Measurements from ENCODE around the gene SLC6A6.

DNA sequence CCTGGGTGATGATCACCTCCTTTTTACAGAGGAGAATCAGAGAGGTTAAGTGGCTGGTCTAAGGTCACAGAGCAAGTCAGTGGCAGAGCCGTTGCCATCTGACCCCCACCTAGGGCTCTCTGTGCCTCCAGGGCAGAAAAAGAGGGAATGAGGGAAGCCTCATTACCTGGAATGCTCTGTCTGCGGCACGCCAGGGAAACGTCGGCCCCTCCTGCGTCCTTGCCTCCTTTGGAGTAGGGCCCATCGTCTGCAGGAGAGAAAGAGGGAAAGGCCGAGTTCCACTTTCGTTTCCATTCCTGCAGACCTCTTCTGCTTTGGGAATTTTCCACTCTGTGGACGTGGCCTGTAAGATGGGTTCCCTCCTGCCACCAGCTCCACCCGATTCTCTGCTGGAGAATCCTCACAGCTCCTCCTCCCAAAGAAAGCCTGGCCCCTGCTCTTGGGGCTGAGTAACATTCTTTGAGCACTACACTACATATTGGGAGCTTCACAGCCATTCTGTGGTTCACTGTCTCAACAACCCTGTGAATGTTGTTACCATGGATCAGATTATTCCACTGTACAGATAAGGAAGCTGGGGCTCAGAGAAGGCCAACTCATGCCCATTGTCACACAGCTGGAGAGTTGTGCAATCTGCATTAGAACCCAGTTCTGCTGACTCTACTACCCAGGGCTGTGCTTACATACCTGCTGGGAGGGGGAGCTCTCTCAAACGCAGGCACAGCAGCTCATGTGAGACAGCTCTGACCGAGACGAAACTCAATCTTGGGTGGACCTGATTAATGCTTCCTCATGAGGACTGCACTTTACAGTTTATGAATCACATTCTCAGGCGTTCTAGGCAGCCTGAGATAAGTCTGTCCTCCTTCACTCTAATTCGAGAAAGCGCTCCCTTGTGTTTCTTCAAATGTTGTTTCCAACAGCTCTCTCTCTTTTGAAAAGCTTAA lies 123.6 kb downstream of the SLC6A6 start:
- TF ChIP-seq EZH2 (IDR thresholded peaks at IDR 0.05; ENCODE audit: insufficient read depth, poor library complexity, severe bottlenecking) (no peak), EZH2phosphoT487 (IDR thresholded peaks at IDR 0.05; ENCODE audit: insufficient read depth, low read depth) (no peak)
